NCI-H1694 (cell line): Measurements from ENCODE around the gene TNFSF12.
"Not testable (repeated sequence)": the region's sequence is repeated elsewhere in the genome, so short reads cannot be mapped to it uniquely, and the experiment has no call there.

Experiments
- DNase-seq: peaks from one replicate; lab custom pipeline; 2025; lab: John Stamatoyannopoulos, UW

Gene TNFSF12

DNA sequence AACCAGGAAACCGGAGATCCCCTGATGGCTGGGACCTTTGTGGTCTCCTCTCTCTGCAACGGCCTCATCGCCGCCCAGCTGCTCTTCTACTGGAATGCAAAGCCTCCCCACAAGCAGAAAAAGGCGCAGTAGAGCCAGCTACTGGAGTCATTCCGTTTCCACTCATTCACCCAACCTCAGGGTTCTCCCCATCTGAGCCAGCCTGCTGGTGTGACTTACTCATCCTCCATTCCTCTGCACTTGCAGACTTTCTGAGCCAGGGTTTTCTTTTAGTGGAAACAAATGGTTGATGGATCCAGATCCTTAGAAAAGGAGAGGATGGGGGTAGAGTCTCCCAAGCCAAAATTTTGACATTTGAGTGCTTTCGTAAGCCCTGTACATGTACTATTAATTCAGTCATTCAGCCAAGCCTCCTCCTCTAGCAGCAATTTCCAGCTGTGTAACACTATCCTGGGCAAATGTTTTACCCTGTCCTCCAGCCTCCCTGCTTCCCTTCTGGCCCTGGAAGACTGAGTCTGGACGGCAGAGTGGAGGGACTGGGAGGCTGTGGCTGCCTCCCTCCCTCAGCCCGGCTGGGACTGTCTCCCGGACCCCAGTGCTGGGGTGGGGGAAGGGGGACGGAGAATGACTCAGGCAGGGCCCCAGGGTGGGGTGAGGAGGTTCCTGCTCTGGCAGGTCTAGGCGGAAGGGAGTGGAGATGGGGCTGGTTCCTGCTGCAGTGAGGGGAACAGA lies 38.7 kb downstream of the TNFSF12 start:
- DNase-seq, result no peak

DNA sequence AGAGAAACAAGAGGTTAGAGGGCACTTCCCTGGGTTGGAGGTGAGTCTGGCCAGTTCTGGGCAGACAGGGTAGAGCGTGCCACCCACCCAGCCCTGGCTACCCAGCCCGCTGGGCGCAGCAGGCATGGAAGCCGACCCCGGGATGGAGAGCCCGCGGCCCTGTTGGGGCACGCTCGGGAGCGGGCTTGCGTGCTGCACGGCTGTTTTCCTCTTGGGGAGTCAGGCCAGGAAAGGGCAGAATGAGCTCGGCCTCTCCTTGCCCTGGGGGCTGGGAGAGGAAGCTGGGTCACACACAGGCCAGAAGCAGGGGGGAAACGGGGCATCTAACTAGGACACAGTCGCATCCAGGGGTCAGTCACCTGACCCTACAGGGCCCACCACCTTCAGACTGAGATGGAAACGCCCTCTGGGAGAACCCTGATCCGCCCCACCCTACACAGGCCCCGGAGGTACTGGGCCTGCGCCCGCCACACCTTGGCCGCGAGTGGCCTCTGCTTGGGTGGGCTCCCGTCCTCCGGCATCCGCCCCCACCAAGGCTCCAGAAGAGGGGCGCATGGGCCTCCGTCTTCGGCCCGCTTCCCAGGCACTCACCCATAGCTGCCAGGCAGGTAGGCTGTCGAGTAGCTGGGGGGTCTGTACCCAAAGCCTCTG lies 39.8 kb downstream of the TNFSF12 start:
- no peak for DNase-seq

DNA sequence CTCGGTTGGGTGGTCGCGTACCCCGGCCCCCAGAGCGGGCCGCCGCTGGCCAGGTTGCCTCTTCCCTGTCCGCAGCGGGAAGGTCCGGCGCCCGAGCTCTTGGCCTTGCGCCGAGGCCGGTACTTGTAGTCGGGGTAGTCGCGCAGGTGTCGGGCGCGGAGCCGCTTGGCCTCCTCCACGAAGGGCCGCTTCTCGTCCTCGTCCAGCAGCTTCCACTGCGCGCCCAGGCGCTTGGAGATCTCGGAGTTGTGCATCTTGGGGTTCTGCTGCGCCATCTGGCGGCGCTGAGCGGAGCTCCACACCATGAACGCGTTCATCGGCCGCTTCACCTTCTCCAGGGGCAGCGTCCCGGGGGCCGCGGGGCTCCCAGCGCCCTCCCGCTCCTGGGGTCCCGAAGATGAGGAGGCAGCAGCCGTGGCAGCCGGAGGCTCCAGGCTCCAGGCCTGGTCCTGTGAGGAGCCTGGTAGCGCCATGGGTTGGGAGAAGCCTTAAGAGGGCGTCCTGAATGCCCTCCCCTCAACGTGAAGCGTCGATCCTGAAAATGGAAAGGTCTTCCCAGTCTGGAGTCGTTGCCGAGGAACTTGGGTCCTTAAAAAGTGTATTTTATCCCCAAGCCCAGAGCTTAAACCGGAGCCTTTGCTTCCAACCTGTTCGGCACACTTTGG lies 40.5 kb downstream of the TNFSF12 start:
- no peak for DNase-seq

DNA sequence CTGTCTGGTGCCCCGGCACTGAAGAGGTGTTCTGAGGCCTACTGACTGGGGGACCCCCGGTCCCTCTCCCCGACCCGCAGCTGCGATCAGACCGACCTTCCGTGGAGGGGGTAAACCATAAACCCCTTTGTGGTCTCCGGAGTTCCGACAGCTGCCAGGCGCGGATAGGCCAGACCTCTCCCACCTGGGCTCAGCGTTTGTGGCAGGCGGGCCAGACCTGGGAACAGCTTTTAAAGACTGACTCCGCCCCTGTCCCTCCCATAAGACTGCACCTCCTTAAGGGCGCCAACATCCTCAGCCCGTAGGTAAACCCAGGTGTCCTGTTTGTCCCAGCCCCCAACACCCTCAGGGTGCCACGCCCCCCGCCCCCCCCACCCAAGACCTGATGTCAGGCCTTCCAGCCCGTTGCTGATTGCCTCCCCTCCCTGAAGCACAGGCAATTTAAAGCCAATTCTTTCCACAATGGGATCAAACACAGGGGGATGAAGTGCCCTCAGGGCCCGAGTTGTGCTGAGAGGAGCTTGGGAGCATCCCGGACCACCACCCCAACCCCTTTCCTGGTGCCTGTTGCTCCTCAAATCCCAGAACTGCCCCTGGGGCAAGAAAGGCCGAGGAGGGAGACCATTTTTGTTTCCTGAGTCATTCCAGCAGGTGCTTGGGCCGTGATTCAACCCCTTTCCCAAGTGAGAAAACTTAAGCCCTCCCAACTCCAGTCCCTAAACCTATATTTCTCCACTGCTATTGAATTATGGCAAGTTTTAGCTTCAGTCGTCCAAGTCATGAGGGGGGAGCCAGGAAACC lies 41.2 kb downstream of the TNFSF12 start, which contains the start of gene SOX15:
Gene SOX15 (minus strand): TSS at position 204 of the 801 bp plus-strand sequence. CDS start 418 bp downstream, outside the sequence.
- no peak for DNase-seq

DNA sequence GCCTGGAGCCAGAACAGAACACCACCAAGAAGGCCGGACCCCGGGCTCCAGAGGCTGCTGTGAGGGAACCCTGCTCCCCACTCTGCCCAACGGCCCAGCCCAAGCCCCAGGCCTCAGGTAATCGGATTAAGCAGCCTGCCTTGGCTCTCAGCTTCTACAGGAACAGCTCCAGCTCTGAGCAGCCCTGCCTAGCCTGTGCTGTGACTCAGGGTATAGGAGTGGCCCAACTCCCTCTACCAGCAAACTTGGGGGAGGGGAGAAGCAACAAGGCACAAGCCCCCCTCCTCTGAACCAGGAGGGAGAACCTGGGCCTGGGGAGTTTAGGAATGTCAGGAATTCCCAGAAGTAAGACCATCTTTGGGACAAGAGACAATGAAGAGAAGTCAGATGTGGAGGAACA lies 41.9 kb downstream of the TNFSF12 start:
- DNase-seq, result no peak

DNA sequence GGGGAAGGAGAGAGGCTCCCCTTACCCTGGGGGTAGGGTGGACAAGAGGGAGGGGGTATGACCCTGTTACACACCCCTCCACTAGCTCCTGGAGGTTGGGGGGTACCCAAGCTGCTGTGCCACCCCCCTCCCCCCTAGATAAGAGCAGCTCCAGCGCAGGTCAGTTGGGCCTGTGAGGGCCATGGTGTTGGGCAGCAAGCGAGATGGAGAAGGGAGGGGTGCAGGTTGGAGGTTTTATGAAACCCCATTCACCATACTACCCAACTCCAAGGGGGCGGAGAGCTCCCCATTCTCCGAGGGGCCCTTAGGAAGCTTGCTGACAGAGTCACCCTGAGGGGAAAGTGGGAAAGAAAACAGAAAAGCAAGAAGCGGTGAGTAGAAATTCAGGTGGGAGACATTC lies 42.7 kb downstream of the TNFSF12 start:
- DNase-seq, result no peak

DNA sequence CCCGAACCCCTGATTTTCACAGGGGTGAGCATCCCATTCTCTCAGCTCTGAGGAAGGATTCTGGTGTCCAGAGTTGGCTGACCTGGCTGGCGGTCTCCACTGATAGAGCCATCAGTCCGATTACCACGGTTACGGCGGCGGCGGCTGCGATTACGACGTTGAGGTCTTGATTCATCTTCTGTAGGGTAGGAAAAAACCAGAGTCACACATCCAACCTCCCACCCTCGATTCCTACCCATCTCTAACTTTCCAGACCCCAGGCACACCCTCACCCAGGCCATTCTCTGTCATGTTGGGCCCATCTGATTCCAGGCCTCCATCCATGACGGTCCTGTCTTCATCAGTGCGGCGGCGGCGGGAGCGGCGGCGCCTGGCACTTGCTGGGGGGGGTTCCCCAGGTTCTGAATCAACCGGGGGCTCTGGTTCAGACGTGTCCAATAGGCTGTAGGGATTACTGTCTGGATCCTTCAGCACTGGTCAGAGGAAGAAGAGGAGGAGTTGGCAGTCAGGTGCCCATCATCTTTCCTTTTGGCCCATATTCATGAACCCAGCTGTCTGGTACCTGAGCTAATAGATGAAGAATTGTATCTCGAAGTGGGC lies 43.7 kb downstream of the TNFSF12 start:
- no peak for DNase-seq

DNA sequence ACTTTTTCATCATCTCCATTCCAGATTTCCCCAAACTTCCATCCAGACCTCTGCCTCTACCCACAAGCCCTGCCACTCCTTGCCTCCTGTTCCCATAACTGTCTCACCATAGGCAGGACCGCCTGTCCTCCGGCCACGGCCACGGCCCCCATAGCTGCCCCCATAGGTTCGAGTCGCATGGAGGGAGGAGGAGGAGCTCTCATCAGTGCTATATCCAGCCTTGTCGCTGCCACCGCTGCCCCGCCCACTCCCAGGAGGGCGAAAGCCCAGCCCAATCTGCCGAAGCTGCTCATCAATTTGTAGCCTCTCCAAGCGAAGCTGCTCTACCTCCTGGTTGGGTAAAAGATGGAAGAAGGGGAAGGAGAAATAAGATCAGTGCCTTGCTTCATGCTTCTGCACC lies 44.4 kb downstream of the TNFSF12 start:
- no peak for DNase-seq

DNA sequence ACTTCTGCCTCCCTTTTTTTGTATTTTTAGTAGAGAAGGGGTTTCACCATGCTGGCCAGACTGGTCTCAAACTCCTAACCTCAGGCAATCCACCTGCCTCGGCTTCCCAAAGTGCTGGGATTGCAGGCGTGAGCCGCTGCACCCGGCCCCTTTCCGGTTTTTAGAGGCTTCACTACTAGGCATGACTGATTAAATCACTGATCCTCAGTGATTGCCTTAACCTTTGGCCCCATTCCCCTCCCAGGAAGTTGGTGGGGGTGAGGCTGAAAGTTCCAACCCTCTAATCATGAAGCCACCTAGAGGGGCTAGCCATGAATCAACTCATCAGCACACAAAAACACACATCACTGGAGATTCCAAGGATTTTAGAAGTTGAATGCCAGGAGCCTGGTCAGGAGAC lies 48.7 kb downstream of the TNFSF12 start:
- not testable (repeated sequence) for DNase-seq

DNA sequence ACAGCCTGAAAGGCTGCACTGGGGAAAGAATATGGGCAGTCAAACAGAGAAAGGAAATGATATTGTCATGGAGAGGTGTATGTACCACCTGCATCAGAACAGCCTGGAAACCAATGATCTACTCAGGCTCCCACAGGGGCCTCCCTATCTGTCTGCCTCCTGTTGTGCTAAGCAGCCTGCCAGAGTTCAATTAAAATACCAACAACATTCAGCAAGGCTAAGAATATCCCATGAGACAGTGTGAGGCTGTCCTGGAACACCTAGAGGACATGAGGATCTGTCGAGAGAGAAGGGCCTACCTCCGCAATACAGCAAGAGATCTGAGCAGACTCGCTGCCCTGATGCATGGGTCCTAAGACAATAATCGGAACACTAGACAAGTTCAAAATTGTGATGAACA lies 57.4 kb downstream of the TNFSF12 start:
- no peak for DNase-seq
